ENCODE measurements around the gene CPO. TPM values are rescaled to one million over a fixed set of nuclear protein-coding genes. Genes with fewer than 3 reads are reported as not detected.

Gene CPO
- total RNA-seq, 1 experiment from 2014 or later: 0.32 TPM

GRCh38 chr2:206989311-206989710 is 50.0 kb downstream of the CPO start:
- H3K27ac ChIP-seq (ENCODE audit: low read depth, low read length): no peak overlapping the region
- no peak overlapping the region for H3K4me3 ChIP-seq (replicated peaks in 1 of 2; ENCODE audit: low read depth in 1 of 2, low read length in 2 of 2)
- ChIA-PET CTCF (interaction anchor here (1.2 kb wide), 2 partner anchors 12 to 484 kb away, joined by 3 read pairs; no protein-coding TSS in a partner anchor), RAD21 (ENCODE audit: low non-redundant PET in 1 of 2, low total read pairs in 2 of 2, uncharacterized antibody in 2 of 2, unreplicated experiment in 2 of 2) (no interaction called here), POLR2A (no interaction called here)
- H3K9me3 ChIP-seq (ENCODE audit: control insufficient read depth in 1 of 2, insufficient read depth in 1 of 2, low read depth in 1 of 2, low read length in 2 of 2): no peaks in the 10 kb centered on the region
- no peaks in the 10 kb centered on the region for H4K20me1 ChIP-seq (ENCODE audit: insufficient read depth)
- H3K36me3 ChIP-seq (ENCODE audit: control insufficient read depth in 1 of 2, insufficient read depth in 2 of 2, low read length in 2 of 2): no peaks in the 10 kb centered on the region
- H3K9ac ChIP-seq (ENCODE audit: low read length): no peak overlapping the region
- no peaks in the 10 kb centered on the region for H3K9me2 ChIP-seq (ENCODE audit: insufficient read depth)
- ATAC-seq: peak; percentile 99
- peak overlapping the region; percentile 36 for H3K4me2 ChIP-seq (ENCODE audit: low read length)
- no TSS peak for BruUV-seq (replicated peaks)
- TF ChIP-seq ZNF274 (IDR thresholded peaks at IDR 0.05; ENCODE audit: low read depth, low read length) (no peak), RAD21 (IDR thresholded peaks at IDR 0.05; ENCODE audit: low read depth) (peak; percentile 68), CTCF (IDR thresholded peaks at IDR 0.05 in 2 of 3, conservative IDR thresholded peaks at IDR 0.05 in 1 of 3; ENCODE audit: borderline replicate concordance in 1 of 3, insufficient read depth in 1 of 3, low read depth in 2 of 3, low read length in 2 of 3) (peak; percentile 45 to 94 (median 77); a peak in 5 of 6 replicates), TCF7L2 (IDR thresholded peaks at IDR 0.05; ENCODE audit: borderline replicate concordance, extremely low read depth, insufficient read depth, insufficient read length) (peak; percentile 56)
- intact Hi-C loops (cut with micrococcal nuclease): loop anchor here (10.0 kb wide), 2 partner anchors 245 to 1055 kb away; no protein-coding TSS in a partner anchor
- H3K79me2 ChIP-seq (ENCODE audit: insufficient read depth, low read length): no peaks in the 10 kb centered on the region
- peak; percentile 43 for DNase-seq (ENCODE audit: low read depth, low spot score)
- no peaks in the 10 kb centered on the region for H3K27me3 ChIP-seq (ENCODE audit: insufficient read depth, low read length)
- H3K4me1 ChIP-seq (ENCODE audit: control insufficient read depth in 1 of 2, insufficient read depth in 2 of 2, low read length in 2 of 2): peaks cover 0 to 4% of the 10 kb centered on the region in 2 experiments; a peak in 2 of 4 replicates
- peak overlapping the region; percentile 91 for H2AFZ ChIP-seq (ENCODE audit: low read depth, low read length, poor library complexity, severe bottlenecking)

GRCh38 chr2:206990360-206990759 is 51.0 kb downstream of the CPO start:
- Histone ChIP-seq H4K20me1 (ENCODE audit: insufficient read depth) (no peaks in the 10 kb centered on the region), H3K4me2 (ENCODE audit: low read length) (no peak overlapping the region), H3K36me3 (ENCODE audit: control insufficient read depth in 1 of 2, insufficient read depth in 2 of 2, low read length in 2 of 2) (no peaks in the 10 kb centered on the region), H3K9me2 (ENCODE audit: insufficient read depth) (no peaks in the 10 kb centered on the region), H3K9me3 (ENCODE audit: control insufficient read depth in 1 of 2, insufficient read depth in 1 of 2, low read depth in 1 of 2, low read length in 2 of 2) (no peaks in the 10 kb centered on the region), H3K9ac (ENCODE audit: low read length) (no peak overlapping the region), H3K27me3 (ENCODE audit: insufficient read depth, low read length) (no peaks in the 10 kb centered on the region), H2AFZ (ENCODE audit: low read depth, low read length, poor library complexity, severe bottlenecking) (no peak overlapping the region), H3K27ac (ENCODE audit: low read depth, low read length) (no peak overlapping the region), H3K79me2 (ENCODE audit: insufficient read depth, low read length) (no peaks in the 10 kb centered on the region), H3K4me1 (ENCODE audit: control insufficient read depth in 1 of 2, insufficient read depth in 2 of 2, low read length in 2 of 2) (peaks cover 0 to 4% of the 10 kb centered on the region in 2 experiments; a peak in 2 of 4 replicates), H3K4me3 (replicated peaks in 1 of 2; ENCODE audit: low read depth in 1 of 2, low read length in 2 of 2) (no peak overlapping the region)
- DNase-seq (ENCODE audit: low read depth, low spot score): no peak
- ChIA-PET CTCF (interaction anchor here (0.6 to 0.9 kb wide), 2 partner anchors 38 to 80 kb away, joined by 3 read pairs; no protein-coding TSS in a partner anchor), RAD21 (ENCODE audit: low non-redundant PET in 1 of 2, low total read pairs in 2 of 2, uncharacterized antibody in 2 of 2, unreplicated experiment in 2 of 2) (no interaction called here), POLR2A (no interaction called here)
- TF ChIP-seq ELF1 (IDR thresholded peaks at IDR 0.05; ENCODE audit: borderline replicate concordance, low read depth) (no peak), POLR2AphosphoS5 (IDR thresholded peaks at IDR 0.05; ENCODE audit: low read depth, low read length) (no peak), RAD21 (IDR thresholded peaks at IDR 0.05; ENCODE audit: low read depth) (no peak), JUND (IDR thresholded peaks at IDR 0.05) (no peak), EZH2phosphoT487 (IDR thresholded peaks at IDR 0.05; ENCODE audit: borderline replicate concordance) (no peak), ZFX (IDR thresholded peaks at IDR 0.05) (no peak), YY1 (IDR thresholded peaks at IDR 0.05; ENCODE audit: extremely low read depth, insufficient replicate concordance, low read depth, low read length) (no peak), EGR1 (IDR thresholded peaks at IDR 0.05; ENCODE audit: low read depth) (no peak), FOSL1 (IDR thresholded peaks at IDR 0.05; ENCODE audit: low read depth) (no peak)
- ATAC-seq: no peak
- intact Hi-C loops (cut with micrococcal nuclease): no loop called here
- no TSS peak for BruUV-seq (replicated peaks)

All from HCT116 (cell line).